AG04450 (cell line): Measurements from ENCODE around the gene FRAT2. TPM values are rescaled to one million over a fixed set of nuclear protein-coding genes. Genes with fewer than 3 reads are reported as not detected.
A peak's percentile ranks its signal among the peaks of the same experiment; 100 is the strongest.

Source experiments
- CTCF ChIA-PET: fragments of 300-600, 350-600 bp; formaldehyde crosslinking; extraction: SDS; loops from one replicate; lab custom pipeline; 2022; ENCODE audit warnings: antibody characterized with exemption, inconsistent platforms; lab: Charles Lee
- POLR2A ChIA-PET: fragments of 350-600 bp; formaldehyde crosslinking; extraction: SDS; loops from one replicate; lab custom pipeline; 2021; ENCODE audit warnings: antibody characterized with exemption, inconsistent platforms; lab: Yijun Ruan, JAX
- DNase-seq: peaks from one replicate; pipeline ENCODE4 v3.0.0-alpha.2; 2011; ENCODE audit warnings: low read depth, low spot score
- H3K27ac ChIP-seq: one replicate; pipeline ENCODE4 v1.5.1; 2012; ENCODE audit warnings: low read depth, low read length, control low read depth
- H3K27me3 ChIP-seq: one replicate; pipeline ENCODE4 v1.6.0; 2012; ENCODE audit warnings: low read length; ENCODE audit not compliant: control insufficient read depth, insufficient read depth
- H3K4me3 ChIP-seq: 2 replicates; pipeline ENCODE4 v1.5.1; 2011; ENCODE audit warnings: mild to moderate bottlenecking, low read depth, low read length, control low read depth
- H3K9me3 ChIP-seq: 2 replicates; pipeline ENCODE4 v1.5.1; 2012; ENCODE audit warnings: low read length; ENCODE audit not compliant: control insufficient read depth, insufficient read depth
- polyA plus RNA-seq: library from polyadenylated mRNA; depleted of rRNA; stranded (reverse); fragments of >200 nt; gene quantifications from 2 replicates; pipeline ENCODE4 v1.2.3, GENCODE V29; 2011
- TF ChIP-seq, protein P1 (sequence below): IDR thresholded peaks from 2 replicates; pipeline ENCODE4 v1.5.1; 2011; ENCODE audit warnings: low read depth, low read length, control low read depth, inconsistent platforms

The FRAT2 gene
- polyA plus RNA-seq, 1 experiment, result 2.6 TPM

DNA sequence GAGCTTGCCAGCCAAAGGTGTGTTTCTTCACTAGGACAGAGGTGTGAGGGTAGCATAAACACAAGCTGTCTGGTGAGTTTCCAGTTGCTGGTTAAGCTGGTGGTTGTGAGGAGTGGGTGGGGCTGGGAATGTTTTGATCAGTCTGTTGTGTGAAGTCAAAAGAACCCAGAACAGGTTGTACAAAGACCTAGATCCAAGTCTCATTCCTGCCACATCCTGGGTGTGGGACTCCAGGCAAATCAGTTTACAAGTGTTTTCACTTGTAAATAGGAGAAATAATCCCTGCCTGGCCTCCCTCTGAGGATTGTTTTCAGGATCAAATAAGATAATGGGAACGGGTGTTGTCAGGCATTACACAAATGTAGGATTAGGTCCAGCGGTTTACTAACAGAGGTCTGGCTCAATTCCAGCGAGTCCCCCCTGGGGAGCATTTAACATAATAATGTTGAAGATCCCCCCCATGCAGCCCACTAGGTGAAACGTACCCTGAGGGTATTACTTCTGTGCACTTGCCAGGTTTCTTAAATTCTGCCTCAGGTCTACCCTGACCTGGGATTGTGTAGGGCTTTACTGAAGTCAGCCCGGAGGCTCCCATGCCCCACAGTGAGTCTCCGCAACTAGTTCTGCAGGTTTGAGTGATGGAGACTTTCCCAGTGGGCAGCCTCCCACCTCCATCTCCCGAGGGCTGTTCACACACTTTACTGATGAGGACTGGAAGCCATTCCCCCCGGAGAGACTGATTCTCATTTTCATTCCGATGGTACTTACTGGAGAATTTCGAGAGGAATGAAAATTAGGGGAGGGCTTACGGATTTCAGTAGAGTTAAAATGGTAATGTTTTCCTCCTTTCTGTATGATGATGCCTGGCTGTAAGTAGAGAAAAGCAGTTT lies 2.7 kb upstream of the FRAT2 start:
- H3K27me3 ChIP-seq, result peaks cover 35% of the 10 kb centered on the region
- H3K9me3 ChIP-seq, result no peaks in the 10 kb centered on the region
- POLR2A ChIA-PET, result interaction anchor here (0.7 kb wide), 1 partner anchor 350 kb away, joined by 3 read pairs; the partner anchor contains the start of gene AVPI1
- TF ChIP-seq, protein P1, sequence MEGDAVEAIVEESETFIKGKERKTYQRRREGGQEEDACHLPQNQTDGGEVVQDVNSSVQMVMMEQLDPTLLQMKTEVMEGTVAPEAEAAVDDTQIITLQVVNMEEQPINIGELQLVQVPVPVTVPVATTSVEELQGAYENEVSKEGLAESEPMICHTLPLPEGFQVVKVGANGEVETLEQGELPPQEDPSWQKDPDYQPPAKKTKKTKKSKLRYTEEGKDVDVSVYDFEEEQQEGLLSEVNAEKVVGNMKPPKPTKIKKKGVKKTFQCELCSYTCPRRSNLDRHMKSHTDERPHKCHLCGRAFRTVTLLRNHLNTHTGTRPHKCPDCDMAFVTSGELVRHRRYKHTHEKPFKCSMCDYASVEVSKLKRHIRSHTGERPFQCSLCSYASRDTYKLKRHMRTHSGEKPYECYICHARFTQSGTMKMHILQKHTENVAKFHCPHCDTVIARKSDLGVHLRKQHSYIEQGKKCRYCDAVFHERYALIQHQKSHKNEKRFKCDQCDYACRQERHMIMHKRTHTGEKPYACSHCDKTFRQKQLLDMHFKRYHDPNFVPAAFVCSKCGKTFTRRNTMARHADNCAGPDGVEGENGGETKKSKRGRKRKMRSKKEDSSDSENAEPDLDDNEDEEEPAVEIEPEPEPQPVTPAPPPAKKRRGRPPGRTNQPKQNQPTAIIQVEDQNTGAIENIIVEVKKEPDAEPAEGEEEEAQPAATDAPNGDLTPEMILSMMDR, result no peak
- CTCF ChIA-PET, result no interaction called here
- DNase-seq, result no peak
- no peak overlapping the region for H3K27ac ChIP-seq
- H3K4me3 ChIP-seq, result no peak overlapping the region

DNA sequence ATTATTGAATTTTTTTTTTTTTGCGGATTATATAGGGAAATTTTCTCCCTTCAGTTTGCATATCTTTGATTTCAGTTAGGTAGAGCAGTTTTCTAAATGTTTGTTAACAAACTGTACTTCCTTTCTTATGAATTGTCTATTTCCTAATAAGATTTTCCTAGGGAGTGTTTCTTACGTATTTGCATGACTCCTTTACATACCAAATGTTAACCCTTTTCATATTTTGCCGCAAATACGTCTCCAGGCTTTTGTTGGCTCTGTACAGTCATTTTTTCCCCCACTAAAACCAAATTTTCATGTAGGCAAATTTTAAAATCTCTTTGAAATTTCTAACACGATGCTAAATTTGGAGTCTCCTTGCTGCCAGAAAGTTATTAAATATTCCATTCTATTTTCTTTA lies 1.9 kb upstream of the FRAT2 start:
- no peak overlapping the region for H3K4me3 ChIP-seq
- H3K27ac ChIP-seq, result no peak overlapping the region
- H3K27me3 ChIP-seq, result peaks cover 32% of the 10 kb centered on the region
- POLR2A ChIA-PET, result no interaction called here
- no peaks in the 10 kb centered on the region for H3K9me3 ChIP-seq
- CTCF ChIA-PET, result no interaction called here
- no peak for DNase-seq
- TF ChIP-seq, protein P1, result no peak

- DNase-seq, result no peak
- ChIA-PET CTCF (no interaction called here), POLR2A (no interaction called here)
- no peaks in the 10 kb centered on the region for H3K9me3 ChIP-seq
- no peak overlapping the region for H3K27ac ChIP-seq
- TF ChIP-seq, protein P1, result no peak
- peaks cover 32% of the 10 kb centered on the region for H3K27me3 ChIP-seq
- H3K4me3 ChIP-seq, result no peak overlapping the region
Observed at GRCh38 chr10:97336006-97336405, 1.5 kb upstream of the FRAT2 start.

DNA sequence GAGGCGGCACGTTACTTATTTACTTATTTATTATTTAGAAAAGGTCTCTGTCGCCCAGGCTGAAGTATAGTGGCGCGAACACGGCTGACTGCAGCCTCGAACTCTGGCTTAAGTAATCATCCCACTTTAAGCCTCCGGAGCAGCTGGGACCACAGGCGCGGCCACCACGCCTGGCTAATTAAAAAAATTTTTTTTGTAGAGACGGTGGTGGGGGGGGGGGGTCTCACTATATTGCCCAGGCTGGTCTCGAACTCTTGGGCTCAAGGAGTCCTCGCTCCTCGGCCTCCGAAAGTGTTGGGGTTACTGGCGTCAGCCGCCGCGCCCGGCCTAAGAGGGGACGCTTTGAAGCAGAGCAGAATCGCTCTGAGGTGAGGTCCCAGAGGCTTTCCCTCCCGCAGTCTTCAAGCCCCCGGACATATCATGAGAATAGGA lies 675 bp upstream of the FRAT2 start:
- no peak for DNase-seq
- CTCF ChIA-PET, result no interaction called here
- H3K9me3 ChIP-seq, result no peaks in the 10 kb centered on the region
- TF ChIP-seq, protein P1, result no peak
- peak overlapping the region; percentile 75 for H3K4me3 ChIP-seq
- H3K27me3 ChIP-seq, result peaks cover 32% of the 10 kb centered on the region
- POLR2A ChIA-PET, result interaction anchor here (0.6 to 3.3 kb wide), 2 partner anchors 16 to 113 kb away, joined by 4 to 18 read pairs; partner anchors contain the start of gene FRAT1
- no peak overlapping the region for H3K27ac ChIP-seq
